Muscle layer of colon (tissue), 2 donors: Measurements from ENCODE around the gene MFAP5.
"Not testable (repeated sequence)": the region's sequence is repeated elsewhere in the genome, so short reads cannot be mapped to it uniquely, and the experiment has no call there.

Experiments
- H3K27ac ChIP-seq: one replicate; pipeline ENCODE4 v1.7.0; 2013; ENCODE audit warnings: low read depth, mild to moderate bottlenecking, low read length, moderate library complexity
- H3K27me3 ChIP-seq, 2 donors: one replicate each; pipeline ENCODE4 v1.7.0; 2013; ENCODE audit warnings: low read length in 2 of 2, mild to moderate bottlenecking in 2 of 2; ENCODE audit not compliant: insufficient read depth in 2 of 2, control insufficient read depth in 1 of 2
- H3K36me3 ChIP-seq: one replicate; pipeline ENCODE4 v1.7.0; 2013; ENCODE audit warnings: mild to moderate bottlenecking, low read length; ENCODE audit not compliant: insufficient read depth
- H3K4me1 ChIP-seq: one replicate; pipeline ENCODE4 v1.7.0; 2013; ENCODE audit warnings: mild to moderate bottlenecking, low read length; ENCODE audit not compliant: insufficient read depth
- H3K4me3 ChIP-seq, 2 donors: one replicate each; pipeline ENCODE4 v1.7.0; 2013; ENCODE audit warnings: low read length in 2 of 2, low read depth in 1 of 2, mild to moderate bottlenecking in 1 of 2, moderate library complexity in 1 of 2
- H3K9ac ChIP-seq: one replicate; pipeline ENCODE4 v1.7.0; 2013; ENCODE audit warnings: low read length
- H3K9me3 ChIP-seq: one replicate; pipeline ENCODE4 v1.7.0; 2013; ENCODE audit warnings: mild to moderate bottlenecking, low read length
- donor health status: abdominal sarcoma.
- donor health status: Adenocarcinoma of cecum.

MFAP5 gene

GRCh38 chr12:8644345-8645248, 18.0 kb downstream of the MFAP5 start:
- no peak overlapping the region for H3K9ac ChIP-seq

GRCh38 chr12:8642775-8643174, 19.9 kb downstream of the MFAP5 start:
- Histone ChIP-seq H3K4me1 (no peaks in the 10 kb centered on the region), H3K27me3 (no peaks in the 10 kb centered on the region), H3K4me3 (no peak overlapping the region), H3K9me3 (no peaks in the 10 kb centered on the region), H3K27ac (no peak overlapping the region), H3K36me3 (no peaks in the 10 kb centered on the region), H3K9ac (no peak overlapping the region)

More at GRCh38 chr12:8644345-8645248, 18.0 kb downstream of the MFAP5 start:
- Histone ChIP-seq H3K9me3 (no peaks in the 10 kb centered on the region), H3K27ac (no peak overlapping the region), H3K27me3 (no peaks in the 10 kb centered on the region), H3K4me3 (no peak overlapping the region), H3K4me1 (no peaks in the 10 kb centered on the region), H3K36me3 (no peaks in the 10 kb centered on the region)

GRCh38 chr12:8639936-8640335, 22.7 kb downstream of the MFAP5 start:
- Histone ChIP-seq H3K27ac (no peak overlapping the region), H3K4me3 (no peak overlapping the region), H3K9ac (no peak overlapping the region), H3K27me3 (no peaks in the 10 kb centered on the region), H3K9me3 (no peaks in the 10 kb centered on the region), H3K4me1 (no peaks in the 10 kb centered on the region), H3K36me3 (no peaks in the 10 kb centered on the region)

- Histone ChIP-seq H3K4me3 (no peak overlapping the region), H3K27ac (no peak overlapping the region), H3K9ac (no peak overlapping the region), H3K4me1 (no peaks in the 10 kb centered on the region), H3K27me3 (no peaks in the 10 kb centered on the region), H3K36me3 (no peaks in the 10 kb centered on the region), H3K9me3 (no peaks in the 10 kb centered on the region)
Observed at GRCh38 chr12:8638951-8639350, 23.7 kb downstream of the MFAP5 start.

- H3K9me3 ChIP-seq: no peaks in the 10 kb centered on the region
- H3K36me3 ChIP-seq: no peaks in the 10 kb centered on the region
- no peak overlapping the region for H3K9ac ChIP-seq
- H3K27ac ChIP-seq: no peak overlapping the region
- no peaks in the 10 kb centered on the region for H3K4me1 ChIP-seq
- H3K27me3 ChIP-seq: no peaks in the 10 kb centered on the region
- no peak overlapping the region for H3K4me3 ChIP-seq
Observed at GRCh38 chr12:8637666-8638065, 25.0 kb downstream of the MFAP5 start.

GRCh38 chr12:8637244-8637643, 25.4 kb downstream of the MFAP5 start:
- H3K36me3 ChIP-seq: no peaks in the 10 kb centered on the region
- H3K9me3 ChIP-seq: no peaks in the 10 kb centered on the region
- no peak overlapping the region for H3K9ac ChIP-seq
- no peak overlapping the region for H3K4me3 ChIP-seq
- H3K27ac ChIP-seq: no peak overlapping the region
- H3K27me3 ChIP-seq: no peaks in the 10 kb centered on the region
- no peaks in the 10 kb centered on the region for H3K4me1 ChIP-seq

GRCh38 chr12:8636581-8636980, 26.0 kb downstream of the MFAP5 start:
- H3K9me3 ChIP-seq: no peaks in the 10 kb centered on the region
- H3K4me3 ChIP-seq: no peak overlapping the region
- H3K9ac ChIP-seq: no peak overlapping the region
- no peaks in the 10 kb centered on the region for H3K36me3 ChIP-seq
- H3K27me3 ChIP-seq: no peaks in the 10 kb centered on the region
- H3K4me1 ChIP-seq: no peaks in the 10 kb centered on the region
- no peak overlapping the region for H3K27ac ChIP-seq

- H3K9me3 ChIP-seq, H3K4me1 ChIP-seq, H3K36me3 ChIP-seq, H3K4me3 ChIP-seq, H3K9ac ChIP-seq, H3K27me3 ChIP-seq, H3K27ac ChIP-seq: not testable (repeated sequence)
Observed at GRCh38 chr12:8636007-8636346, 26.6 kb downstream of the MFAP5 start.

- not testable (repeated sequence) for H3K9me3 ChIP-seq, H3K27me3 ChIP-seq, H3K9ac ChIP-seq, H3K4me1 ChIP-seq, H3K36me3 ChIP-seq, H3K27ac ChIP-seq, H3K4me3 ChIP-seq
Observed at GRCh38 chr12:8635342-8636006, 27.2 kb downstream of the MFAP5 start.

- no peaks in the 10 kb centered on the region for H3K27me3 ChIP-seq
- H3K9me3 ChIP-seq: no peaks in the 10 kb centered on the region
- H3K9ac ChIP-seq: no peak overlapping the region
- H3K4me1 ChIP-seq: no peaks in the 10 kb centered on the region
- no peak overlapping the region for H3K27ac ChIP-seq
- H3K36me3 ChIP-seq: no peaks in the 10 kb centered on the region
- no peak overlapping the region for H3K4me3 ChIP-seq
Observed at GRCh38 chr12:8630131-8630530, 32.5 kb downstream of the MFAP5 start.

GRCh38 chr12:8629486-8630033, 33.1 kb downstream of the MFAP5 start:
- Histone ChIP-seq H3K27ac (no peak overlapping the region), H3K36me3 (no peaks in the 10 kb centered on the region), H3K4me3 (no peak overlapping the region), H3K9me3 (no peaks in the 10 kb centered on the region), H3K27me3 (no peaks in the 10 kb centered on the region), H3K4me1 (no peaks in the 10 kb centered on the region), H3K9ac (no peak overlapping the region)
